COLO668 (cell line): ENCODE results near the gene ABCB4.

Experiments
- DNase-seq: peaks from one replicate; lab custom pipeline; 2025; ENCODE audit not compliant: unreplicated experiment; lab: John Stamatoyannopoulos, UW

The ABCB4 gene

GRCh38 chr7:87475359-87476178, at the start of gene ABCB4:
ABCB4 (minus strand) TSS chr7:87475680; CDS start chr7:87475465, 215 bp downstream.
- peak; percentile 22 for DNase-seq

GRCh38 chr7:87518735-87519134, 43.3 kb upstream of the ABCB4 start:
- DNase-seq = no peak

- no peak for DNase-seq
These were observed 42.4 kb upstream of the ABCB4 start for GRCh38 chr7:87517891-87518290.

- no peak for DNase-seq
These were observed 41.8 kb upstream of the ABCB4 start for GRCh38 chr7:87517136-87517815.

- no peak for DNase-seq
These were observed 38.4 kb upstream of the ABCB4 start for GRCh38 chr7:87513735-87514335.

- no peak for DNase-seq
These were observed 37.4 kb upstream of the ABCB4 start for GRCh38 chr7:87512906-87513305.

- DNase-seq = no peak
These were observed 36.0 kb upstream of the ABCB4 start for GRCh38 chr7:87511510-87511909.

GRCh38 chr7:87510411-87510875, 35.0 kb upstream of the ABCB4 start:
- DNase-seq = no peak

- DNase-seq = no peak
These were observed 32.0 kb upstream of the ABCB4 start for GRCh38 chr7:87507446-87507845.

GRCh38 chr7:87506246-87507180, 31.0 kb upstream of the ABCB4 start:
- no peak for DNase-seq

- DNase-seq = no peak
These were observed 30.2 kb upstream of the ABCB4 start for GRCh38 chr7:87505557-87506245.

- DNase-seq = no peak
These were observed 29.6 kb upstream of the ABCB4 start for GRCh38 chr7:87505122-87505521.

- DNase-seq = no peak
These were observed 24.0 kb upstream of the ABCB4 start for GRCh38 chr7:87499494-87499893.

GRCh38 chr7:87498893-87499292, 23.4 kb upstream of the ABCB4 start:
- no peak for DNase-seq

GRCh38 chr7:87497482-87497881, 22.0 kb upstream of the ABCB4 start:
- DNase-seq = no peak

GRCh38 chr7:87495366-87495765, 19.9 kb upstream of the ABCB4 start:
- no peak for DNase-seq

GRCh38 chr7:87494454-87494853, 19.0 kb upstream of the ABCB4 start:
- DNase-seq = no peak

- no peak for DNase-seq
These were observed 7.7 kb upstream of the ABCB4 start for GRCh38 chr7:87483131-87483530.

- DNase-seq = no peak
These were observed 6.6 kb upstream of the ABCB4 start for GRCh38 chr7:87482115-87482514.

- no peak for DNase-seq
These were observed 4.9 kb upstream of the ABCB4 start for GRCh38 chr7:87480386-87480785.
